Left lung (tissue), 10 donors: ENCODE results near the gene MRPS18A. TPM values are rescaled to one million over a fixed set of nuclear protein-coding genes. Genes with fewer than 3 reads are reported as not detected.
A peak's percentile ranks its signal among the peaks of the same experiment; 100 is the strongest.

Experiments used
- ATAC-seq: fragments of 200-7000 bp; cut with Tn5 transposase; one replicate; pipeline ENCODE4 v1.9.1; 2020; ENCODE audit warnings: moderate library complexity
- DNase-seq, 4 donors: peaks; one replicate each; pipeline ENCODE4 v3.0.0-alpha.2; 2013 to 2020
- H3K27ac ChIP-seq, 2 donors: fragments of 200-600 bp; sonication (generic) in 1 of 2; one replicate each; pipeline versions ENCODE4 v1.5.0 to v1.8.0; 2020 to 2021
- H3K27me3 ChIP-seq, 2 donors: fragments of 200-600 bp; sonication (generic) in 1 of 2; one replicate each; pipeline versions ENCODE4 v1.5.0 to v1.8.0; 2020 to 2021
- H3K36me3 ChIP-seq, 2 donors: fragments of 200-600 bp; sonication (generic) in 1 of 2; one replicate each; pipeline versions ENCODE4 v1.5.0 to v1.8.0; 2020 to 2021
- H3K4me1 ChIP-seq, 2 donors: fragments of 200-600 bp; one replicate each; pipeline ENCODE4 v1.8.0; 2021
- H3K4me3 ChIP-seq, 2 donors: fragments of 200-600 bp; sonication (generic) in 1 of 2; one replicate each; pipeline versions ENCODE4 v1.5.0 to v1.8.0; 2020 to 2021; ENCODE audit warnings: mild to moderate bottlenecking in 1 of 2
- H3K9me3 ChIP-seq, 2 donors: fragments of 200-600 bp; sonication (generic) in 1 of 2; one replicate each; pipeline versions ENCODE4 v1.5.0 to v1.8.0; 2020 to 2021
- intact Hi-C, 2 donors: fragments of 100-400 bp; cut with DNase I; formaldehyde crosslinking; loops; one replicate each; pipeline versions ENCODE4 v1.11.2 to v1.14.2; 2022
- polyA plus RNA-seq, 6 donors: library from polyadenylated mRNA; unstranded; fragments of 120-200 nt; gene quantifications; one replicate each; pipeline ENCODE4 v1.2.1, GENCODE V29; 2013; ENCODE audit not compliant: insufficient read length in 6 of 6
- total RNA-seq, 2 donors: library from RNA; stranded (reverse); fragmentation: NEBNext Ultra II Directional; extraction: Animal tissue kit (Norgen Biotek cat#: 25700); gene quantifications; one replicate each; pipeline ENCODE4 v1.2.1, GENCODE V29; 2021
- TF ChIP-seq, protein P1 (sequence below), 2 donors: fragments of 200-600 bp; sonication (generic) in 1 of 2; IDR thresholded peaks; one replicate each; pipeline versions ENCODE4 v1.5.0 to v1.8.0; 2021; ENCODE audit warnings: antibody characterized with exemption in 2 of 2
- donor health status: DM: no; HTN: yes; CAD: no.
- donor health status: DM: no; HTN: no; CAD: no.

MRPS18A gene
- total and polyA plus RNA-seq, 8 donors: 27.0 to 45.0 (median 38.0) TPM

DNA sequence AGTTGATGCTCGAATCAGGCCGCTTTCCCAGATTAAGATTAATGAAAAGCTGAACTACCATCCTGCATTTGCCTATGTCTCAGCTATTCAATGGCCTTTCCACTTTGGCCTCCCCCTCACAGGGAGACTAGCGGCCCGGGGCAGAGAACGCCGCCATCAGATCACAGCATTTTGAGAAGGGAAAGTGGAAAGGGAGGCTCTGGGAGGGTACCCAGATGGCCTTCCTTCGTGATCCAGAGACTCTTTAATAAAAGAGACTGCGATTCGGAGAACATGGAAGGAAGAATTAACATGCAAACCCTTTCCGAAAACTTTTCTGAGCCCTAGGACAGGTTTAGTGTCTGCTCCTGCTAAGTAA lies 533 bp downstream of the MRPS18A start:
- TF ChIP-seq, protein P1, sequence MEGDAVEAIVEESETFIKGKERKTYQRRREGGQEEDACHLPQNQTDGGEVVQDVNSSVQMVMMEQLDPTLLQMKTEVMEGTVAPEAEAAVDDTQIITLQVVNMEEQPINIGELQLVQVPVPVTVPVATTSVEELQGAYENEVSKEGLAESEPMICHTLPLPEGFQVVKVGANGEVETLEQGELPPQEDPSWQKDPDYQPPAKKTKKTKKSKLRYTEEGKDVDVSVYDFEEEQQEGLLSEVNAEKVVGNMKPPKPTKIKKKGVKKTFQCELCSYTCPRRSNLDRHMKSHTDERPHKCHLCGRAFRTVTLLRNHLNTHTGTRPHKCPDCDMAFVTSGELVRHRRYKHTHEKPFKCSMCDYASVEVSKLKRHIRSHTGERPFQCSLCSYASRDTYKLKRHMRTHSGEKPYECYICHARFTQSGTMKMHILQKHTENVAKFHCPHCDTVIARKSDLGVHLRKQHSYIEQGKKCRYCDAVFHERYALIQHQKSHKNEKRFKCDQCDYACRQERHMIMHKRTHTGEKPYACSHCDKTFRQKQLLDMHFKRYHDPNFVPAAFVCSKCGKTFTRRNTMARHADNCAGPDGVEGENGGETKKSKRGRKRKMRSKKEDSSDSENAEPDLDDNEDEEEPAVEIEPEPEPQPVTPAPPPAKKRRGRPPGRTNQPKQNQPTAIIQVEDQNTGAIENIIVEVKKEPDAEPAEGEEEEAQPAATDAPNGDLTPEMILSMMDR (IDR thresholded peaks at IDR 0.05): no peak
- H3K4me3 ChIP-seq: peak overlapping the region; percentile 52 to 68
- peaks cover 13 to 28% of the 10 kb centered on the region in 2 donors for H3K4me1 ChIP-seq
- no peaks in the 10 kb centered on the region for H3K36me3 ChIP-seq
- ATAC-seq (no peak), DNase-seq (no peak)
- peak overlapping the region; percentile 65 to 72 for H3K27ac ChIP-seq
- H3K27me3 ChIP-seq: no peaks in the 10 kb centered on the region
- intact Hi-C loops: no loop called here
- H3K9me3 ChIP-seq: no peaks in the 10 kb centered on the region

DNA sequence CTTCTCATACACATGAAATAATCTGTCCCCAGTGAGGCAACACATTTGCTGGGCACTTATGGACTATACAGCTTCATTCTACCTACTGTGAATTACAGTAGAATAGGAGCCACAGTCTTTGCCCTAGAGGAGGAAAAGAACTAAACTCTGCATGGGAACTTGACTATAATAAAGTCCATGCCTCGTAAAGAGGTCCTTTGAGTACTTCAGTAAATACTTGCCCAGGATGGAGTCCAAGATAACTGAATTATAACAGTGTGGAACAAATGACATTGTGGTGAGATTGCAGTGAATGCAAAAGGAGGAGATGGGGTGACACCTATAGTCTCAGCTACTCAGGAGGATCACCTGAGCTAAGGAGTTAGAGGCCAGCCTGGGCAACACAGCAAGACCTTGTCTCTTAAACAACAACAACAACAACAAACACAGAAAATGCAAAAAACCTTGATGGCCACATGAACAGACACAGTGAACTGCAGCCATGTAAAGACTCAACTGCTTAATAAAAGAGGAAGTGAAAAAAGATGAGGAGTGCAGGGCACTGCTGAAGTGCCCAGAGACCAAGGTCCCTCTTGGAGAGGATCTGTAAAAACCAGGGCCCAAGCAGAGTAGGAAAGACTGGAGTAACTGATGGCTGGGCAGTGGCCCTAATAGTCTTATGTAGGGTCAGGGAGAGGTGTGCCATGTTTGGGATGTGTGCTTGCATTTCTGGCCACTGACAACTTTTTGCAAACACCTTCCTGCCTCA lies 3.7 kb downstream of the MRPS18A start:
- DNase-seq: no peak
- peak; percentile 60 for ATAC-seq
- Histone ChIP-seq H3K27me3 (no peaks in the 10 kb centered on the region), H3K27ac (no peak overlapping the region), H3K9me3 (no peaks in the 10 kb centered on the region), H3K36me3 (peaks cover 0 to 24% of the 10 kb centered on the region in 2 donors), H3K4me3 (no peak overlapping the region), H3K4me1 (peaks cover 13 to 28% of the 10 kb centered on the region in 2 donors)
- intact Hi-C loops: no loop called here
- TF ChIP-seq, protein P1 (IDR thresholded peaks at IDR 0.05): no peak

DNA sequence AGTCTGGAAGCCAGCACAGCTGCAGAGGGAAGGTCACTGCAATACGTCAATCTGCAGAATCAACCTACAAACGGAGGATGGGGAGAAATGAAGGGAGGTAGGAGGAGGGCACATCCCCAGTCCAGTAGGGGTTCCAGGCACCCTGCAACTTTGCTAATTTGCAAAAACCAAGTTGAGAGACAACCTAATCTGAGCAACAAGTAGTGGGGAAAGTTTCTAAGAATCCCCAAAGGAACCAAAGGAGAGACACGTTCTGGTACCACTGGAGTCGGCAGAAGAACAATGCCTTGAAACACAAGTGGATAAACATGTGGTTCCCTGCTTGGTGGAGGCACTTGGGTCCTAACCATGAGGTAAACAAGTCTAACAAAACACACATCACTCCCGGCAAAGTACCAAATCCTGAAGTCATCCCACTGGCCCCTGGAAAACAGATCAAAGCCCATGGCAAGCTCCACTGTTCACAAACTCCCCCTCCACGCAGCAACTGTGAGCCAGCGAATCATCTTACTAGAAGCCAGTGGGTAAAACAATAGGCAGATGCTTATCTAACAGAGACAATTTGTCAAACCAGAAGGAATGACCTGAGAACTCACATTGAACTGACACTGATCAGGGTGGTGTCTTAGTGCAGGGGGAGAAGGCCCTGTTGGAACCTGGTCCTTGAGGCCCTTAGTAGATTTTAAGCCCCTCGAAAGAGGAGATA lies 4.7 kb downstream of the MRPS18A start:
- DNase-seq (no peak), ATAC-seq (no peak)
- TF ChIP-seq, protein P1 (IDR thresholded peaks at IDR 0.05): no peak
- Histone ChIP-seq H3K36me3 (peaks cover 0 to 34% of the 10 kb centered on the region in 2 donors), H3K9me3 (no peaks in the 10 kb centered on the region), H3K27me3 (no peaks in the 10 kb centered on the region), H3K4me1 (peaks cover 13 to 28% of the 10 kb centered on the region in 2 donors), H3K4me3 (no peak overlapping the region), H3K27ac (no peak overlapping the region)
- intact Hi-C loops: no loop called here

DNA sequence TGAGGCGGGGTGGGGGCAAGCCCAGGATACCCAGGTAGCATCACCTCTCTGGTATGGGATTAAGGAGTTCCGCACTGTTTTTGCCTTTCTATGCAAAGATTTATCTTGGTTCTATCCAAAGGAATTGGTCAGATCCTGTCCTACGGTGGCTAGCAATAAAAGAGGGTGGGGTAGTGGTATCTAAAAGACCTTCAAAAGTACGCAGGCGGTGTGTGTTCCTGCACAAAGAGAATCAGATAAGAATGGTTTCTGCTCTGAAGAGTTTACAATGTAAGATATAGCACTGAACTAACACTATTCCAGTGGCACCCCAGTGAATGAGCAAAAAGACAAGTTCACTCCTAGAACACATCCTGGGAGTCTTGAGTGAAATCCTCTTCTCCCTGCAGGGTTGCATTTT lies 6.3 kb downstream of the MRPS18A start:
- peaks cover 0 to 50% of the 10 kb centered on the region in 2 donors for H3K36me3 ChIP-seq
- TF ChIP-seq, protein P1 (IDR thresholded peaks at IDR 0.05): no peak
- intact Hi-C loops: no loop called here
- no peak for DNase-seq
- no peaks in the 10 kb centered on the region for H3K9me3 ChIP-seq
- H3K27me3 ChIP-seq: no peaks in the 10 kb centered on the region
- H3K27ac ChIP-seq: no peak overlapping the region
- H3K4me3 ChIP-seq: no peak overlapping the region
- peaks cover 8 to 19% of the 10 kb centered on the region in 2 donors for H3K4me1 ChIP-seq
- ATAC-seq: no peak
